Measurements from ENCODE around the gene RBPMS2. TPM values are rescaled to one million over a fixed set of nuclear protein-coding genes. Genes with fewer than 3 reads are reported as not detected.

Gene RBPMS2
- total and polyA plus RNA-seq, 2 of the 8 experiments (the other 6 are each of a cell fraction or from before 2014, with no cell fraction given), result 55.8 to 238 TPM

GRCh38 chr15:64739156-64739555 is 36.2 kb downstream of the RBPMS2 start:
- H3K36me3 ChIP-seq (ENCODE audit: control insufficient read depth in 2 of 4, insufficient read depth in 4 of 4, low read length in 3 of 4), result peaks cover 2 to 53% (median 23%) of the 10 kb centered on the region in 4 experiments; a peak in 7 of 8 replicates
- peaks cover 8% of the 10 kb centered on the region for H3K79me1 ChIP-seq (ENCODE audit: low read depth, low read length)
- no peak overlapping the region for H3K18ac ChIP-seq (ENCODE audit: extremely low read depth, low read length)
- no peak overlapping the region; the same call in 1 of the 2 replicates for H2BK5ac ChIP-seq (ENCODE audit: low read depth, low read length)
- H3K23me2 ChIP-seq (ENCODE audit: low read depth, low read length), result no peaks in the 10 kb centered on the region
- H2BK12ac ChIP-seq (ENCODE audit: low read depth, low read length), result no peak overlapping the region
- no peak overlapping the region for H3K4me3 ChIP-seq (ENCODE audit: extremely low read depth in 1 of 4, insufficient read depth in 2 of 4, low read depth in 3 of 4, low read length in 4 of 4)
- ChIA-PET CTCF (ENCODE audit: partially characterized antibody) (interaction anchor here (1.1 to 46.3 kb wide), 4 partner anchors 6 to 73 kb away, joined by 3 to 883 read pairs (median 170); no protein-coding TSS in a partner anchor), POLR2A (ENCODE audit: partially characterized antibody) (interaction anchor here (1.2 to 59.2 kb wide), 5 partner anchors 11 to 69 kb away, joined by 3 to 1192 read pairs (median 5); partner anchors contain the start of gene RBPMS2)
- H2AFZ ChIP-seq (ENCODE audit: low read length), result no peak overlapping the region
- no peak overlapping the region for H4K91ac ChIP-seq (replicated peaks; ENCODE audit: insufficient read length, low read length)
- no peak overlapping the region for H3K9ac ChIP-seq (replicated peaks in 1 of 4; ENCODE audit: extremely low read depth in 1 of 4, low read depth in 3 of 4, low read length in 3 of 4)
- TF ChIP-seq CHD1 (IDR thresholded peaks at IDR 0.05; ENCODE audit: low read depth, low read length) (no peak), POLR2AphosphoS5 (IDR thresholded peaks at IDR 0.05; ENCODE audit: low read depth, low read length) (peak; percentile 11; the same call in 1 of the 2 replicates)
- no peak overlapping the region for H2AK5ac ChIP-seq (ENCODE audit: low read depth, low read length)
- H3K4ac ChIP-seq (replicated peaks; ENCODE audit: insufficient read length, low read depth, low read length), result no peak overlapping the region
- H2BK120ac ChIP-seq (replicated peaks; ENCODE audit: low read depth, low read length), result no peak overlapping the region
- no peak overlapping the region for H2BK20ac ChIP-seq (ENCODE audit: low read length)
- no peak overlapping the region for H3K27ac ChIP-seq (ENCODE audit: low read depth, low read length)
- H3K4me2 ChIP-seq (ENCODE audit: insufficient read depth in 1 of 2, low read depth in 2 of 2, low read length in 2 of 2), result no peak overlapping the region
- H2BK15ac ChIP-seq (ENCODE audit: low read length), result no peak overlapping the region
- H3K4me1 ChIP-seq (replicated peaks in 1 of 4; ENCODE audit: control insufficient read depth in 3 of 4, insufficient read depth in 4 of 4, low read length in 3 of 4), result peaks cover 0 to 2% (median 0%) of the 10 kb centered on the region in 4 experiments; a peak in 2 of 7 replicates
- H3K23ac ChIP-seq (ENCODE audit: insufficient read length), result no peak overlapping the region
- no peak overlapping the region for H3K14ac ChIP-seq (ENCODE audit: insufficient read length)
- no peak overlapping the region for H4K8ac ChIP-seq (ENCODE audit: extremely low read depth, insufficient read depth, low read length)
- H3K56ac ChIP-seq (replicated peaks; ENCODE audit: insufficient read length, low read depth, low read length), result no peak overlapping the region
- FAIRE-seq (no peak), DNase-seq (ENCODE audit: low read depth in 1 of 2, low spot score in 2 of 2) (no peak)
- WGBS, 2 experiments (ENCODE audit: extremely low coverage in 1 of 2, insufficient coverage in 1 of 2, insufficient read length in 1 of 2, insufficient replicate concordance in 2 of 2, low coverage in 1 of 2, low lambda C conversion rate in 2 of 2, missing lambda C conversion rate in 1 of 2), result 91% methylated on average over 7 of the region's 7 CpGs; no CpG with 5 or more reads in 1 of the 2 experiments
- no peaks in the 10 kb centered on the region for H3K27me3 ChIP-seq (replicated peaks in 1 of 4; ENCODE audit: control insufficient read depth in 3 of 4, extremely low read depth in 1 of 4, insufficient read depth in 3 of 4, low read length in 3 of 4)
- H3K79me2 ChIP-seq (ENCODE audit: control insufficient read depth in 1 of 2, insufficient read depth in 2 of 2, low read length in 2 of 2), result peaks cover 0 to 23% of the 10 kb centered on the region in 2 experiments; a peak in 2 of 4 replicates
- H3K9me3 ChIP-seq (ENCODE audit: insufficient read depth in 2 of 2, low read depth in 1 of 2, low read length in 1 of 2), result no peaks in the 10 kb centered on the region
- peaks cover 6 to 8% of the 10 kb centered on the region in 2 experiments for H4K20me1 ChIP-seq (replicated peaks in 1 of 2; ENCODE audit: control insufficient read depth in 1 of 2, insufficient read depth in 2 of 2, low read length in 2 of 2)
- H4K5ac ChIP-seq (ENCODE audit: insufficient read length, low read depth, low read length), result no peak overlapping the region

Measured in H1 (cell line).